ENCODE data around the gene COASY.
A peak's percentile ranks its signal among the peaks of the same experiment; 100 is the strongest.

COASY gene

DNA sequence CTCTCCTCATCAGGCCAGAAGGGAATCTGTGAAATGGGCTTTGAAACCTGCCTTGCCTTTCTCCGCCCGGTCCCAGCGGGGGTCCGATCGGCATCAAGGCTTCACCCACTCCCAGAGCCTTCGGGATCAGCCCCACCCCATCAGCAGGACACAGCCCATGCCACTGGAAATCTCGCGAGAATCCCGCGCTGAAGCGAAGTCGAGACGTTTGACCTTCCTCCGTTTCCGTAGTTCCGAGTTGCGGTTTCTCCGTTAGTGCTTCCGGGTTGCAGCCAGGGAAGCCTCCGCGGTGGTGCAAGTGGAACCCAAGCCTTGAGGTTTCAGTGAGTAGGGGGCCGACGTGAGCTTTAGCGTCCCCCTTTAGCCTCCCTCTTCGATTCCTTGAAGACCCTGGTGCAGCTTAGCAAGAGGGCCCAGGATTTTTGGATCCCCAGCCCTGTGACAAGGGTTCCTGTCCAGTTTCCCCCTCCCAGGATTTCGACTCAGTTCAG is at the start of gene COASY:
Gene COASY (plus strand): TSS at position 252 of the 491 bp plus-strand sequence. CDS start 475 bp downstream, outside the sequence.
- peak; percentile 81 for DNase-seq (ENCODE audit: low read depth)

DNA sequence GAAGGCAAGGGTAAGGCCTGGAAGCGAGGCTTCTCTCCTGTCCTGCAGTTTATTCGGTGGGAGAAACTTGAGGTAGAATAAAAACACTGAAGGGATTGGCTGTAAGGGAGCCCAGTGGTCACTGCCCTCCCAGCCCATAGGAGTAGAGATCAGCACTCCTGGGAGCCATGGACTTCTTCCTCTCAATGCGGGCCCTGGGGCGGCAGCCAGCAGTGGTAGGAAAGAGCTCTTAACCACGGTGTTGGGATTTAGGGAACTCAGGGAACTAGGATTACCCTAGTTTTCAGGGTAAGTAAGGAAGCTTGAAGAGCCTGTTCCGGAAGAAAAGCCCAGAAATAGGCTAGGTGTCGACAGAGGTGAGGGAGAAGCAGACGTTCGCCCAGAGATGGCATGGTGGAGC is 49.7 kb upstream of the COASY start:
- no peak for DNase-seq (ENCODE audit: low read depth)

DNA sequence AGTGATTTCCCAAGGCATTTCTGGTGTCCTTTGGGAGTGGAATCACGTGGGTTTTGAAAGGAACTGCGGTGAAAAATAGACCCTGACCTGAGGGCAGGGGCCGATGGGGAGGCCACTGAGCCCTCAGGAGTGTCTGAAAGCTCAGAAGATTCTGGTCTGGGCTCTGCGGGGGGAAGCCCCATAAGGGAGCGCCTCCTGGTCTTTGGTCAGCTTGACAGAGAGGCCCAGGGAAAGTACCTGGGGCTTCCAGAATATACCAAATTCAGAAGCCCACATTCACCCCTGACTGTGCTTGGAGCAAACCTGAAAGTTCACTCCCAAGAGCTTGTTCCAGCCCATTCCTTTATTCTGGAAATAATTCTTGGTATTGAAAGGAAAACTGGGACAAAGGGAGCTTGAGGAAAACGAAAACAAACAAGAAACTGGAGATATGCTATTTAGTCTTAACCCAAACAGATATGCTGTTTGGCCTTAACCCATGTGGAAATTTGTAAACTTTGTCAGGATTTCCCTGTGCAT is 49.2 kb upstream of the COASY start:
- no peak for DNase-seq (ENCODE audit: low read depth)

DNA sequence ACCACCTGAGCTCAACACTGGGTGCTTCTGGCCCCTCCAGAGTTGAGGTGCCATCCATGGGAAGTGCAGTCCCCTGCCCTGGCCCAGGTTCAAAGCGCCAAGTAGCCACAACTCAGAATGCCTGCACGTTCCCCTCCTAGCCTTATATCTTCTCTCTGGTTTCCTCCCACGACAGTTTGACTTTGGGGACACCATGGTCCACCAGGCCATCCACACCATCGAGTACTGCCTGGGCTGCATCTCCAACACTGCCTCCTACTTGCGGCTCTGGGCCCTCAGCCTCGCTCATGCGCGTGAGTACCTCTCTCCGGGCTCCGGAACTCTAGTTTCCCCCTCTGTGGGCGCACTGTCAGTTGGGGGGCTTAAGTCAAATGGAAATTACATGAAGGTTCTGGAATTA is 48.3 kb upstream of the COASY start:
- DNase-seq (ENCODE audit: low read depth): no peak

DNA sequence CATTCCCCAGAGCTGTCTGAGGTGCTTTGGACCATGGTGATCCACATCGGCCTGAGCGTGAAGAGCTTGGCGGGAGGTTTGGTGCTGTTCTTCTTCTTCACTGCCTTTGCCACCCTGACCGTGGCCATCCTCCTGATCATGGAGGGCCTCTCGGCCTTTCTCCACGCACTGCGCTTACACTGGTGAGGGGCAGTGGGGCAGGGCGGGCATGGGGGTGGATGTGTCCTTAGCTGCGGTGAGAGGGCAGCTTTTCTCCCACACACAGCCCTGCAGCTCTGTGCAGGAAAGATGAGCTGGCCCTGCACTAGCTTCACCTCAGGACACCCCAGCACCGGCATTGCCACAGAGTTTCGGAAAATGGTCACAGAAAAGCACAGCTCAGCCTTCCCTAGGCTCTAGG is 47.7 kb upstream of the COASY start:
- DNase-seq (ENCODE audit: low read depth): no peak

DNA sequence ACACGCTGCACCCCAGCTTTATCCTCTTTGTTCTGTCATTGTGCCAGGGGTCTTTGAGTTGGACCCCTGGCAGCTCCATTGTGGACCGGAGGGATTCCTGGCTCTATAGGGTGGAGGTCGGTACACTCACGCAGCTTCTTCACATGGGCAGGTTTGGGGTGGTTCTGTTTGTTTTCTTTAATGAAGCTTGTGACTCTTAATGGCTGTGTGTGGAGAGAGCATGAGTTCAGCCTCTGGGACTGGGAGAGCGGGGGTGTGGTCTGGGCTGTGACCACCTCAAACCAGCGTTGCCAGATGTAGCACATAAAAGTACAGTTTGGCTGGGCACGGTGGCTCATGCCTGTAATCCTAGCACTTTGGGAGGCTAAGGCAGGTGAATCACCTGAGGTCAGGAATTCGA is 47.1 kb upstream of the COASY start:
- DNase-seq (ENCODE audit: low read depth): no peak

DNA sequence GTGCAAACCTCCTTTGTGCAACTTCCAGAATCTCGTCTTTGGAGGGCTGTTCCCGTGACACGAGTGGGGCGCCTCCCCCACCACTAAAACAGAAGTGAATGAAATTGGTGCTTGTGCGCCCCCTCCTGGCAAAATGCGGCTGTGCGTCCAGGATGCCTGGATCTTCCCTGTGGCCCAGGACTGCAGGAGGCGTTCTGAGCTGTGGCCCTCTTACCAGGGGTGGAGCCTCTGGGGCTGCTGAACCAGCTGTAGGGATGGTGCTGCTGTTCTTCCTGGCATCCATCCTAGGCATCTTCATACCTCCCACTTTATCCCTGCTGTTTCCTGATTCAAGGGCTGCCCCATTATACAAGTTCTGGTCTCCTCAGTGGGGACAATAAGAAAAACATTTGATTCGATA is 44.4 kb upstream of the COASY start:
- peak; percentile 73 for DNase-seq (ENCODE audit: low read depth)

DNA sequence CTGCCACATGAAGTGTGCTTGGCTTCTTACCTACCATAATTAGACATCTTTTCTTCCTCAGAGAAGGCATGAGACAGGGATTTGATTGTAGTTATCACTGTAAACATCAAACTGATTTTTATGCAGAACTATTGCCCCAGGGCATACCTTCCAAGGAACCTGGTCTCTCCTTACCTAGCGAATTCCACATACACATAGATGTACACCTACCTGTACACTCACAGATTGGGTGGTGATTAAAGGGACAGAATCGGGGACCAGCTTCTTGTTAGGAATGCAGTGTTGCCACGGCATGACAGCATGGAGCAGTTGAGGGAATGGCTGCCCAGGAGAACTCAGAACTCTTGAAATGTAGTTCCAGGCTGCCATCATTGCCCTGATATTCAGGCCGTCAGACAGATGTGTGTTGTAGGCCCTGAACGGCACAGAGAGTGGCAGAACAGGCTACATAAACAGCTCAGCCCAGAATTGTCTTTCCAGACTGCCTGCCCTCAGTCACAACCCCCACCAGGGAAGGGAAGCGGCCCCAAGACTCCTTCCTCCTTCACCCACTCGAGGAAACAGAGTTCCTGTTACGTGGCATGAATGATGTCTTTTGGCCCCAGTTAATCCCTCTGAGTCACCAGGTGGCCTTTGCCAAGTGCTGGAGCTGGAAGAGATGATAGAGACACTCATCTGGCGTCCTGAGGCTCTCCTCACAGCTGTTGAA is 43.7 kb upstream of the COASY start:
- no peak for DNase-seq (ENCODE audit: low read depth)

DNA sequence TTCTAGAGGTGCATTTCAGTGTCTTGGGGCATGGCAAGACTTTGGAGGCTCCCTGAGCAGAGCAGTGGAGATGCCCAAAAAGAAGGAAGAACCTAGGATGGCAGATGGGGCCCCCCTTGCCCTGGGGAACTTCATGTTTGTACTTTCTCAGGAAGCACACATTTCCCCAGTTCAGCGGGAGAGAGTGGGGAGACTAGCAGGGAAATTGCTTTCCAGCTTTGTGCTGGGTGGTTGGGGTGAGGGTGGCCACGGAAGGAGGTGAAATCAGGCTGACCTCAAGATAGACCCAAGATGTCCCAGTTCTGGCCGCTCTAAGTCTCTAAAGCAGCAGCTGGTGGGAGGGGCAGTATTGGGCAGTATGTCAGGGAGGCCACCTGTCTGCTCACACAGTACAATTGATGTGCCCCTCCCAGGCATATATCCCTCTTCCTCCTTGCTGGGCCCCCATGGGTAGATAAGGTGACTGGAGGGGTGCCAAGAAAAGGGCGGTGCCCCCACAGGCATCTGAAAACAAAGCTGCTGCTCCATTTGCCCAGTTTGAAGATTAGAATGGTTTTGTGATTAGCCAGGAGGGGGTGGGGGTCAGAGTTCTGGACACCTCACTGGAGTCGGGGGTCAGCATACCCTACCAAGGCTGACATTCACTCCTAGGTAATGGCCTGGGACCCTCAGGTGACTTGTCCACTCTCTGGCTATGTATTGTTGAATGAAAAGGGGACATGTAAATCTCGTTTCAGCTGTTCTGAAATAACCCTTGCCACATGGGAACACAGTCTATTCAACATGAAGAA is 43.0 kb upstream of the COASY start:
- no peak for DNase-seq (ENCODE audit: low read depth)

DNA sequence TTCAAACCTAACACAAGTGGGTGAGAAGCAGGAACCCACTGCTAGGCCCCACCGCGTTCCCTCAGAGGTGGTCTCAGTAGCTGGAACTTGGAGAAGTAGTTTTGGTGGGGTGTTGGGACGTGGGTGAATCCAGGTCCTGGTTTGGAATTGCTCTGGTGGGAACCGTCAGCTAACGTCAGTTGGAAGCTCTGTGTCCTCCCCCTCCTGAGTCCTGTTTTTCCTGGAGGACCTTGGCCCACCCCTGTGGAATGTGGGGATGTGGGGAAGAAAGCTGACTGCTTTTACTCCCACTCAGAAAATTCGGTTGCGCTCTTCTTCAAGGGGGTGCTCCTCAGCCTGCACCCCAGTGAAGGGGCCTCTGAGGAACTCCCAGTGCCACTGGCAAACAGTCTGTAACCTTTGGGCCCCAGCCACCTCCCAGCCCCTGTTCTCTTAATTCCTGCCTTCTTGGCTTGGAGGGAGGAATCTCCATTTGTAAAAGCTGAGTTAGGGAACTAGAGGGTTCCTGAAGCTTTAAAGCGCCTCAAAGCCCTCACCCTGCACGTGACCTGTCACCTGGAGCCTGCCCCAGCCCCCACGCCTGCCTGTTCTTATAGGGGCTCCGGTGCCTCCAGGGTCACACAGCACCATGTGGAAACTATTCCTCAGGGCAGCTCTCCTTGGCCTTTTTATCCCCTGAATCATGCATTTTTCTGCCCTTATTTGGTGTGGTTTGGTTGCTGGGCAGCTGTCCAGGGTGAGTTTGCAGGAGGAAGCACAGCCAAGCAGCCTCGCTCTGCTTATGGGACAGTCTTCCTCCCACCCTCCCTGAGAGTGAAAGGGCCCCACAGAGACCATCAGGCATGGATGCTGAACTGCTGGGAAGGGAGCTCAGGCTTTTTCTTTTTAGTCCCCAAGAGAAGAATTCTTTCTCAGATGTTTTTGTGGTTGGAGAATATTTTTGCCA is 42.1 kb upstream of the COASY start:
- no peak for DNase-seq (ENCODE audit: low read depth)

DNA sequence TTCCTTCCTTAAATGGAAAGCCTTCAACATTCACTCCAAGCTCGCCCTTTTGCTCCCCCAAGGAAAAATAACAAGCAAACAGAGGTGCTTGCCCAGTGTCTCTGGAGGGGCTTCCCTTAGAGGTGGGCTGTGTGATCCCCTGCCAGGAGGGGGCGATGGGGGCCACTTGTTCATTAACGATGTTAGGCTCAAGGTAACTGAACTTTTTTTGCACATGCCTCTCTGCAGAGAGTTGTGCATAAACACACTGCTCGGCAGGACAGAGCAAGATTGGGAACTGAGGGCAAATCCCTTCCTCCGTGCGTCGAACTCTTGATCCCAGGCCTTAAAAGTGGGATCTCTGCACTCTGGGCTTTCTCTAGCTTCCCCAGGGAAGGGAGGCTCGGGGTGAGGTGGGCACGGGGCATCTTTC is 41.4 kb upstream of the COASY start:
- no peak for DNase-seq (ENCODE audit: low read depth)

DNA sequence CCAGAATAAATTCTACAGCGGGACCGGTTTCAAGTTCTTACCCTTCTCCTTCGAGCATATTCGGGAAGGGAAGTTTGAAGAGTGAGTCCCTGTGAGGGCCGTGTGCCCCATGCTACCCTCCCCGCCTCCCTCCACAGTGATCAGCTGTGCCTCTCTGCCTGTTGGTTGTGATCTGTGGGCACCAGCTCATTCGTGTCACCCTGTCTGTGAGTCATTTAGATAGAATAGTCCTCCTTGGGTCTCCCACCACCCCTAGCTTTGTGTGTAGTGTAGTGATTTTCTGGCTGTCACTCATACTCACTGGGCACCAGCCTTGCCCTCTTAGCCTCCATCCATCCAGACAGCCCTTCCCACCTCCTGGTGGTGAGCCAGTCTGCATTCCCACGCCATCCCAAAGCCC is 40.9 kb upstream of the COASY start:
- DNase-seq (ENCODE audit: low read depth): no peak

DNA sequence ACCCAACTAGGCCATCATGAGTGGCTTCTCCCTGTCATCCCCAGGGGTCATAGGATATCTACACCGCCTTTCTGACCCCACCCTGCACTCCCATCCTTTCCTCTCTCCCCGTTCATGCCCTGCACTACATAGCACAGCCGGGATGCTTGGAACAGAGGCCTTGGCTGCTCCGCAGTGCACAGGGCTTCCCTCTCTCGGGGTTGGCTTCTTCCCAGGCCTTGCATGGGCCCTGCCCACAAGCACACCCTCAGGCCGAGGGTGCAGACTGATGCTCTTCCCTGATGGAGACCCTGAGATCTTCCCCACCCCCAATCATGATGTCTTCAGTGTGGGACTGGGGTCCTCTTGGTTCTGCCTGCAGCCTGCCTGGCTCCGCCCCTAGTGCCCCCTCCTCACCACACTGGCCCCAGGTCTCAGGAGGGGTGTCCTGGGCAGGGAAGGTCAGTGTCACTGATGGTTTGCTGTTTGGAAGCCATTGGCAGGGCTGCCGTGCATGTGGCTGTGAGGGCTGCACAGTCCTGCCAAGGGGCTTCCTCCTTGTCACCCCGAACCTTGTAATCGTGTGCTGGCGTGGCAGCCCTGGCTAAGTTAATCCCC is 40.2 kb upstream of the COASY start:
- no peak for DNase-seq (ENCODE audit: low read depth)

DNA sequence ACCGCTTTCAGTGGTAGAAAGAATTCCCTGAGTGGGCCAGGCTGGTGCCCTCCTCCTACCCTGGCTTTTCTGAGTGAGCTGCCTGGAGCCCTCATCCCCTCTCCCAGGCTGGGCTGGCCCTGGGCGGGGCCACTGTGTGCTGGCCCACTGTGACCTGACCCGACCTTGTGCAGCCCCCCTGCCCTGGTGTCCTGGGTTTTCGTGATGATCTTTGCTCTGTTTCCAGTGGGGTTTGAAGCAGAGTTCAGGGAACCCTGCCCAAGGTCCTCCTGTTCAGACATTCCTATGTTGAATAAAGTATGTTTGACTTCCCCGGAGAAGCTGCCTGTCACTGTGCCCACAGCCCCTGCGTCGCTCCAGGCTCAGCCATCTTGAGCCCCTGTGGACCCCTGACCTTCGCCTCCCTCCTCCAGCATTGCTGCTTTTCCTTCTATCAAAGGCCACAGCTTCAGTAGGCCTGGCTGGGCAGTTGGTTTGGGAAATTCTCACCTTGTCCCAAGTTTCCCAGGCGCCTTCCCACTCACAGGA is 39.6 kb upstream of the COASY start:
- DNase-seq (ENCODE audit: low read depth): no peak

DNA sequence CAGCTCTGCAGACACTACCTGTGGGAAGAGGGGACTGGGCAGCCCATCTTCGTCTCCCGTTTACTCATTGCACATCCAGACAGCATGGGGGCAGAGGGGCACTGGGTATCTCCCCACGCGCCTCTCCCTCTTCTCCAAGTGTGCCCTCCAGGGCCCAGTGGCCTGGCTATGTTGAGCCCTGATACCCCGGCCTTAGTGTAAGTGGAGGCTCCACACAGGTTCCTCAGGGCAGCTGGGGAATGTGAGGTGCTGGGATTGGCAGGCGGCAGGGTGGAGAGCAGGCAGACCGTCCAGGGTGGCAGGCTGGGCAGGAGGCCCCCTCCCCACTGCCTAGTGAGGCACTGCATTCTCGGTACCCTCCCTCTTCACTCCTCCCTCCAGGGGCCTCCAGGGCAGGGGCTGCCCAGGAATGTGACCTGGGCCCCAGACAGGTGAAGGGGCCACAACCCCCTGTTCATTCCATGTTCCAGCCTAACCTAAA is 39.1 kb upstream of the COASY start:
- no peak for DNase-seq (ENCODE audit: low read depth)

DNA sequence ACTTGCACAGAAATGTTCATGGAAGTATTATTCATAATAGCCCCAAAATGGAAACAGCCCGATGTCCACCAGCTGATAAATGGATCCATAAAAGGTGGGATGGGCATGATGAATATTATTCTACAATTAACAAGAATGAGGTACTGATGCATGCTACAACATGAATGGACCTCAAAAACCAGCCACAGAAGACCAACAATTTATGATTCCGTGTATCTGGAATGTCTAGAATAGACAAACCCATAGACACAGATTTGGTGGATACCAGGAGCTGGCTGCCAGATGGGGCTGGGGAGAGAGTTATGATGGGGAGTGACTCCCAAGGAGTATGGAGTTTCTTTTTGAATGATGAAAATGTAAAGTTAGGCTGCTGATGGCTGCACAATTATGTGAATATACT is 36.7 kb upstream of the COASY start:
- DNase-seq (ENCODE audit: low read depth): no peak

DNA sequence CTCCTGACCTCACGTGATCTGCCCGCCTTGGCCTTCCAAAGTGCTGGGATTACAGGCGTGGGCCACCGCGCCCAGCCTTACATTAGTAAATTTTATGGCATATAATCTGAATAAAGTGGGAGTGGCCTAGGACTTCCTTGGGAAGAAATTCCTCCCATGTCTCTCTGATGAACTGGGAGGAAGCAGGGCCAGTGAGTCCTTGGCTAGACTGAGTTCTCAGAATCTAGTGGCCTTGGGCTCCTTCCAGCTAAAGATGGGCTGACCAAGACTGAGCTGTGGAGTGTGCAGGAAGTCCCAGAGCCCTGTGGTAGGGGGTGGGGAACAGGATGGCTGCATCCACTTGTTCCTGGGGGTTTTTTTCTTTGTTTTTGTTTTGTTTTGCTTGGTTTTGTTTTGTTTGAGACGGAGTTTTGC is 35.9 kb upstream of the COASY start:
- DNase-seq (ENCODE audit: low read depth): no peak

DNA sequence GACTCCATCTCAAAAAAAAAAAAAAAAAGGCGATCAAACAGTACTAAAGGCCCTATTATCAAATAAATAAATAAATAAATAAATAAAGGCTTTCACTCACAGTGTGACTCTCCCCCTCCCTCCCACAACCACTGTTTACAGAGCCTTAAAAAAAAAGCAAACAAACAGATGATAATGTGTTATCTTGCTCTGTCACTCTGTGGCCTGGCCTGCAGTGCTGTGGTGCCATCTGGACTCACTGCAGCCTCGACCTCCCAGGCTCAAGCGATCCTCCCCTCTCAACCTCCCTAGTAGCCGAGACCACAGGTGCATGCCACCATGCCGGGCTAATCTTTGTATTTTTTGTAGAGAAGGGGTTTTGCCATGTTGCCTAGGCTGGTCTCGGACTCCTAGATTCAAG is 34.0 kb upstream of the COASY start:
- no peak for DNase-seq (ENCODE audit: low read depth)

DNA sequence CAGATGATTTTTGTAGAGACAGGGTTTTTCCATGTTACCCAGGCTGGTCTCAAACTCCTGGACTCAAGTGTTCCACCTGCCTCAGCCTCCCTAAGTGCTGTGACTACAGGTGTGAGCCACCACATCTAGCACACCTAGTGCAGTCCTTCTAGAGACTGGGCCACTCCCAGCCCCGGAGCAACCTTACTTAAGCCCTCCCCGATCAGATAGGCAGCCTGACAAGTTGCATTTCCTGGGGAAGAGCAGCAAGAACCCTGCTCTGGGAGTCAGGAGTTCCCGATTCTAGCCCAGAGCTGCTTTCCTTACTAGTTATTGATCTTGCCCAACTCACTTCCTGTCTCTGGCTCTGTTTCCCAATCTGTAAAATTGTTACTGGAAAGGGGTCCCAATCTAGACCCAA is 32.9 kb upstream of the COASY start:
- DNase-seq (ENCODE audit: low read depth): no peak

DNA sequence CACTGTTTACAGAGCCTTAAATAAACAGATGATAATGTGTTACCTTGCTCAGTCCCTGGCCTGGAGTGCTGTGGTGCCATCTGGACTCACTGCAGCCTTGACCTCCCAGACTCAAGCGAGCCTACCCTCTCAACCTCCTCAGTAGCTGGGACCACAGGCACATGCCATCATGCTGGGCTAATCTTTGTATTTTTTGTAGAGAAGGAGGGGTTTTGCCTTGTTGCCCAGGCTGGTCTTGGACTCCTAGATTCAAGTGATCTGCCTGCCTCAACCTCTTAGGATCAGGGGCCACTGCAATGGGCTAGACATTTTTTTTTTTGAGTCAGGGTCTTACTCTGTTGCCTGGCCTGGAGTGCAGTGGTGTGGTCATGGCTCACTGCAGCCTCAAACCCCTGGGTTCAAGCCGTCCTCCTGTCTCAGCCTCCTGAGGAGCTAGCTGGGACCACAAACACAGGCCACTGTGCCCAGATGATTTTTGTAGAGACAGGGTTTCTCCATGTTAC is 30.9 kb upstream of the COASY start:
- no peak for DNase-seq (ENCODE audit: low read depth)
